Measurements from ENCODE around the gene CLCN2.
A peak's percentile ranks its signal among the peaks of the same experiment; 100 is the strongest.

CLCN2 gene

GRCh38 chr3:184380627-184381260 lies 19.3 kb upstream of the CLCN2 start:
- no peak for DNase-seq (ENCODE audit: low read depth in 2 of 2)

GRCh38 chr3:184380185-184380626 lies 18.8 kb upstream of the CLCN2 start:
- DNase-seq (ENCODE audit: low read depth in 2 of 2), result no peak

- DNase-seq (ENCODE audit: low read depth in 2 of 2), result no peak
Measured at GRCh38 chr3:184379358-184380184, 18.2 kb upstream of the CLCN2 start, which contains the start of gene CHRD. TSS of gene CHRD (plus strand) at chr3:184380054. CDS start at chr3:184380319, 265 bp downstream.

- DNase-seq (ENCODE audit: low read depth in 2 of 2), result no peak
Measured at GRCh38 chr3:184378651-184379357, 17.4 kb upstream of the CLCN2 start.

- no peak for DNase-seq (ENCODE audit: low read depth in 2 of 2)
Measured at GRCh38 chr3:184377882-184378445, 16.6 kb upstream of the CLCN2 start, which contains the start of gene THPO. TSS of gene THPO (minus strand) at chr3:184378207. CDS start at chr3:184376259, 1,948 bp downstream.

- no peak for DNase-seq (ENCODE audit: low read depth in 2 of 2)
Measured at GRCh38 chr3:184377374-184377773, 16.0 kb upstream of the CLCN2 start.

- DNase-seq (ENCODE audit: low read depth in 2 of 2), result no peak
Measured at GRCh38 chr3:184375747-184376461, 14.5 kb upstream of the CLCN2 start.

GRCh38 chr3:184373422-184373821 lies 12.0 kb upstream of the CLCN2 start:
- no peak for DNase-seq (ENCODE audit: low read depth in 2 of 2)

- no peak for DNase-seq (ENCODE audit: low read depth in 2 of 2)
Measured at GRCh38 chr3:184372911-184373310, 11.5 kb upstream of the CLCN2 start.

- no peak for DNase-seq (ENCODE audit: low read depth in 2 of 2)
Measured at GRCh38 chr3:184372296-184372821, 11.0 kb upstream of the CLCN2 start.

GRCh38 chr3:184371570-184372018 lies 10.2 kb upstream of the CLCN2 start:
- DNase-seq (ENCODE audit: low read depth in 2 of 2), result peak; percentile 35 to 51

GRCh38 chr3:184368586-184369183 lies 7.3 kb upstream of the CLCN2 start:
- no peak for DNase-seq (ENCODE audit: low read depth in 2 of 2)

- no peak for DNase-seq (ENCODE audit: low read depth in 2 of 2)
Measured at GRCh38 chr3:184368116-184368515, 6.7 kb upstream of the CLCN2 start.

- no peak for DNase-seq (ENCODE audit: low read depth in 2 of 2)
Measured at GRCh38 chr3:184366619-184367289, 5.3 kb upstream of the CLCN2 start.

GRCh38 chr3:184362668-184363546 lies 1.5 kb upstream of the CLCN2 start:
- peak; percentile 91 to 93 for DNase-seq (ENCODE audit: low read depth in 2 of 2)

- DNase-seq (ENCODE audit: low read depth in 2 of 2), result peak; percentile 40 to 55
Measured at GRCh38 chr3:184361932-184362667, 695 bp upstream of the CLCN2 start.

- DNase-seq (ENCODE audit: low read depth in 2 of 2), result no peak
Measured at GRCh38 chr3:184360929-184361531, 375 bp downstream of the CLCN2 start.

Data from stimulated activated CD4-positive, alpha-beta T cell treated with anti-CD3 and anti-CD28 coated beads, Interleukin-4, amount 100 ng/mL, for 48 hours (primary cell).